PFSK-1 (cell line): Measurements from ENCODE around the gene ZGRF1.

Source experiments
- POLR2AphosphoS5 ChIP-seq: IDR thresholded peaks from 2 replicates; pipeline ENCODE4 v1.6.1; 2012; ENCODE audit warnings: low read depth, mild to moderate bottlenecking, control low read depth, low read length, moderate library complexity
- REST ChIP-seq, 2 experiments: IDR thresholded peaks; 2 replicates each; pipeline versions ENCODE4 v1.6.1 to v1.8.0; 2011 to 2012; ENCODE audit warnings: low read depth in 2 of 2, low read length in 2 of 2, control low read depth in 1 of 2, inconsistent platforms in 1 of 2, mild to moderate bottlenecking in 1 of 2, moderate library complexity in 1 of 2; ENCODE audit not compliant: insufficient read depth in 1 of 2

DNA sequence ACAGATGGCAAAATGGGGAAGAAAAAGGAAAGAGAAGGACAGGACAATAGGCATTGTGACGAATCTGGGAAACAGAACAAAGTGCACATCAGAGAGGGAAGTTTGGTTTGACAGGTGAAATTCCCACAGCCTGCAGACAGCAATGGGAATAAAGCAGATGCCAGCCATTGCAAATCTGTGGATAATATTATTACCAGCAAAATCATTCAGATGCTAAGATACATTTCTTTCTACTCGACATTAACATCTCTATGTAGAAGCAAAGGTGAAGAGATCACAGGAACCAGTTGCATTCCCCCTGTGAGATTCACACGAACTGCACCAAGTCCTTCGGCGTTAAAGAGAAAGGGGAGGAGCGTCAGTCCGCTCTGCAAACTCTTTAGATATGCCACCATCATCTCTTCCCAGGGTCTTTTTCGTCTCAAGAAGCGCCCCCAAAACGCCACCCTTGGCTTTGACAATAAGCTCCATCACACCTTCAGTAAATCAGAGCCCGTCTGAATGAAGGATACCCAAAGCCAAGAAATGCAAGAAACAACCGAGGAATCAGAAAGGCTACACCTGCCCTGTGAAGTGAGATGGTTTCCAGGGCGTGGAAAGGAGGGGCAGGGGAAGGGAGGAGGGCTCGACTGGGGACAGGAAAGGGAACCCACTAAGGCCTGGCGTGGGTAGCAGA is 122.6 kb downstream of the ZGRF1 start:
- TF ChIP-seq POLR2AphosphoS5 (no peak), REST (IDR thresholded peaks at IDR 0.05; ENCODE audit: insufficient read depth in 1 of 2, low read depth in 2 of 2, low read length in 2 of 2) (no peak)
